Endothelial cell of umbilical vein (primary cell): Measurements from ENCODE around the gene COL20A1. TPM values are rescaled to one million over a fixed set of nuclear protein-coding genes. Genes with fewer than 3 reads are reported as not detected.

ENCODE experiments used
- BruUV-seq: library from RNA; stranded (reverse); fragments of 400-500 nt; replicated peaks from 2 replicates; lab custom pipeline; 2021; lab: Mats Ljungman, UMichigan
- CTCF ChIA-PET: fragments of 300-600, 350-600 bp; sonication (Branson Sonifier 250); formaldehyde crosslinking; loops from one replicate; lab custom pipeline; 2021; ENCODE audit warnings: antibody characterized with exemption, inconsistent platforms; lab: Charles Lee
- POLR2A ChIA-PET: fragments of 300-600, 350-600 bp; sonication (Branson Sonifier 250); formaldehyde crosslinking; loops from one replicate; lab custom pipeline; 2021; ENCODE audit warnings: antibody characterized with exemption, inconsistent platforms; lab: Charles Lee
- DNase-seq: peaks from one replicate; pipeline ENCODE4 v3.0.0-alpha.2; 2011; ENCODE audit warnings: low read depth, low spot score
- FAIRE-seq: peaks from 2 replicates; lab custom pipeline; 2011; peaks lifted over from hg19 to GRCh38; lab: Jason Lieb, UNC
- H2AFZ ChIP-seq: 2 replicates; pipeline ENCODE4 v1.6.0; 2012; ENCODE audit warnings: low read depth, low read length, control low read depth, inconsistent platforms
- H3K27ac ChIP-seq: 2 replicates; pipeline ENCODE4 v1.5.1; 2011; ENCODE audit warnings: low read depth, mild to moderate bottlenecking, control low read depth, low read length, moderate library complexity; ENCODE audit not compliant: insufficient read depth
- H3K27me3 ChIP-seq, 2 experiments: 2 replicates each; pipeline versions ENCODE4 v1.6.0 to v1.6.1; 2011; ENCODE audit warnings: low read length in 2 of 2, mixed read lengths in 1 of 2; ENCODE audit not compliant: control insufficient read depth in 2 of 2, insufficient read depth in 2 of 2
- H3K36me3 ChIP-seq, 2 experiments: 2 replicates in 1 of 2; 3 replicates in 1 of 2; pipeline ENCODE4 v1.5.1; 2011; ENCODE audit warnings: low read length in 2 of 2, mild to moderate bottlenecking in 1 of 2, moderate library complexity in 1 of 2; ENCODE audit not compliant: control insufficient read depth in 2 of 2, insufficient read depth in 2 of 2; ENCODE audit errors: extremely low read depth in 1 of 2
- H3K4me1 ChIP-seq: 3 replicates; pipeline ENCODE4 v1.5.1; 2011; ENCODE audit warnings: mild to moderate bottlenecking, low read length; ENCODE audit not compliant: control insufficient read depth, insufficient read depth; ENCODE audit errors: extremely low read depth
- H3K4me2 ChIP-seq: 2 replicates; pipeline ENCODE4 v1.6.1; 2011; ENCODE audit warnings: low read length, control low read depth, mixed read lengths; ENCODE audit not compliant: insufficient read depth
- H3K4me3 ChIP-seq, 3 experiments: fragments of 200-600 bp in 1 of 3; sonication (generic), shearing (Covaris generic) in 1 of 3; replicated peaks in 1 of 3; 2 replicates each; pipeline ENCODE4 v1.5.1; 2011 to 2016; ENCODE audit warnings: control low read depth in 3 of 3, low read length in 3 of 3, mild to moderate bottlenecking in 2 of 3, inconsistent platforms in 1 of 3, low read depth in 1 of 3, moderate library complexity in 1 of 3; ENCODE audit not compliant: insufficient read depth in 1 of 3
- H3K79me2 ChIP-seq: 2 replicates; pipeline ENCODE4 v1.6.0; 2012; ENCODE audit warnings: low read length, inconsistent platforms; ENCODE audit not compliant: control insufficient read depth, insufficient read depth
- H3K9ac ChIP-seq: replicated peaks from 2 replicates; pipeline ENCODE3; 2011; ENCODE audit warnings: low read length, control low read depth; ENCODE audit not compliant: insufficient read depth; ENCODE audit errors: extremely low read depth
- H3K9me1 ChIP-seq: replicated peaks from 3 replicates; pipeline ENCODE4 v1.6.0; 2011; ENCODE audit warnings: mild to moderate bottlenecking, low read length; ENCODE audit not compliant: control insufficient read depth, insufficient read depth; ENCODE audit errors: extremely low read depth
- H3K9me3 ChIP-seq: replicated peaks from 2 replicates; pipeline ENCODE4 v1.5.1; 2012; ENCODE audit warnings: low read length, inconsistent platforms; ENCODE audit not compliant: control insufficient read depth, insufficient read depth
- H4K20me1 ChIP-seq: replicated peaks from 2 replicates; pipeline ENCODE3; 2011; ENCODE audit warnings: mild to moderate bottlenecking, low read length; ENCODE audit not compliant: control insufficient read depth, insufficient read depth; ENCODE audit errors: extremely low read depth
- CTCF ChIP-seq, 2 donors: IDR thresholded peaks; 1 replicate in 1 of 2; 2 replicates in 1 of 2; pipeline ENCODE4 v1.5.1; 2011; ENCODE audit warnings: low read length in 2 of 2, mild to moderate bottlenecking in 2 of 2, moderate library complexity in 2 of 2, control low read depth in 1 of 2, inconsistent platforms in 1 of 2, low read depth in 1 of 2; ENCODE audit not compliant: insufficient read depth in 1 of 2; ENCODE audit errors: extremely low read depth in 1 of 2
- EZH2 ChIP-seq: IDR thresholded peaks from 2 replicates; pipeline ENCODE4 v1.6.1; 2012; ENCODE audit warnings: borderline replicate concordance, low read depth, mild to moderate bottlenecking, moderate library complexity, low read length, inconsistent platforms; ENCODE audit not compliant: severe bottlenecking
- FOS ChIP-seq: IDR thresholded peaks from 2 replicates; pipeline ENCODE4 v1.6.1; 2011; ENCODE audit warnings: mild to moderate bottlenecking, low read length, moderate library complexity, borderline replicate concordance; ENCODE audit not compliant: insufficient read depth
- GATA2 ChIP-seq: IDR thresholded peaks from 2 replicates; pipeline ENCODE4 v1.7.0; 2011; ENCODE audit warnings: low read depth, mild to moderate bottlenecking, moderate library complexity, mixed read lengths, low read length; ENCODE audit not compliant: insufficient read length, insufficient read depth
- JUN ChIP-seq: IDR thresholded peaks from 2 replicates; pipeline ENCODE4 v1.6.1; 2011; ENCODE audit warnings: borderline replicate concordance, low read depth; ENCODE audit not compliant: insufficient read length, insufficient read depth
- MAX ChIP-seq: IDR thresholded peaks from 2 replicates; pipeline ENCODE4 v1.6.1; 2011; ENCODE audit not compliant: insufficient read depth, insufficient read length
- MYC ChIP-seq: IDR thresholded peaks from one replicate; pipeline ENCODE4 v1.6.1; 2011; ENCODE audit warnings: mild to moderate bottlenecking, low read depth, low read length
- POLR2A ChIP-seq: IDR thresholded peaks from 2 replicates; pipeline ENCODE4 v1.6.1; 2012; ENCODE audit warnings: low read depth, mild to moderate bottlenecking, control low read depth, low read length
- POLR2AphosphoS5 ChIP-seq: IDR thresholded peaks from 2 replicates; pipeline ENCODE4 v1.6.1; 2012; ENCODE audit warnings: low read depth, mild to moderate bottlenecking, control low read depth, low read length, moderate library complexity; ENCODE audit not compliant: insufficient read depth
- dilution Hi-C: fragments of 300-500 bp; cut with MboI; formaldehyde crosslinking; loops from one replicate; pipeline ENCODE4 v1.15.0; 2019; ENCODE audit warnings: low sequenced_read_pairs; ENCODE audit not compliant: extremely low pct_ligation_motif_present
- intact Hi-C: fragments of 100-400 bp; cut with micrococcal nuclease; formaldehyde crosslinking; loops from one replicate; pipeline ENCODE4 v1.10.0; 2022
- polyA plus RNA-seq, 4 experiments: library from polyadenylated mRNA; depleted of rRNA in 3 of 4; stranded (reverse) in 3 of 4; unstranded in 1 of 4; fragments of >200 nt; gene quantifications; 2 replicates each; pipeline versions ENCODE4 v1.2.1 to v1.2.3, GENCODE V29; 2011 to 2012; ENCODE audit warnings: missing spikeins in 1 of 4
- total RNA-seq: library from RNA; stranded (reverse); gene quantifications from 2 replicates; pipeline ENCODE4 v1.2.3, GENCODE V29; 2021

The COL20A1 gene
- total and polyA plus RNA-seq, 2 donors (not counting 3 experiments of a cell fraction or from before 2014, with no cell fraction given), result not detected

GRCh38 chr20:63343460-63344445, 50.8 kb downstream of the COL20A1 start:
- ChIA-PET CTCF (interaction anchor here (0.7 kb wide), 1 partner anchor 34 kb away, joined by 3 read pairs; no protein-coding TSS in a partner anchor), POLR2A (no interaction called here)
- H2AFZ ChIP-seq, result no peak overlapping the region
- H4K20me1 ChIP-seq, result no peaks in the 10 kb centered on the region
- FAIRE-seq (no peak), DNase-seq (no peak)
- no peak overlapping the region for H3K27ac ChIP-seq
- dilution Hi-C loops (no loop called here), intact Hi-C loops (no loop called here)
- H3K36me3 ChIP-seq, result no peaks in the 10 kb centered on the region
- H3K9me3 ChIP-seq, result no peaks in the 10 kb centered on the region
- no peaks in the 10 kb centered on the region for H3K27me3 ChIP-seq
- H3K79me2 ChIP-seq, result no peaks in the 10 kb centered on the region
- TF ChIP-seq EZH2, result no peak
- TF ChIP-seq POLR2A, result no peak
- TF ChIP-seq JUN, result no peak
- no peak for TF ChIP-seq MYC
- no peak for TF ChIP-seq MAX
- TF ChIP-seq GATA2, result no peak
- no peak for TF ChIP-seq FOS
- TF ChIP-seq CTCF (IDR thresholded peaks at IDR 0.05; ENCODE audit: extremely low read depth in 1 of 2, insufficient read depth in 1 of 2, low read depth in 1 of 2, low read length in 2 of 2), result no peak
- TF ChIP-seq POLR2AphosphoS5, result no peak
- no peak overlapping the region for H3K4me3 ChIP-seq
- no peaks in the 10 kb centered on the region for H3K9me1 ChIP-seq
- BruUV-seq, result no TSS peak
- no peak overlapping the region for H3K4me2 ChIP-seq
- H3K9ac ChIP-seq, result no peak overlapping the region
- no peaks in the 10 kb centered on the region for H3K4me1 ChIP-seq
